CD4-positive, CD25-positive, alpha-beta regulatory T cell (primary cell): ENCODE measurements around the gene MACIR. TPM values are rescaled to one million over a fixed set of nuclear protein-coding genes. Genes with fewer than 3 reads are reported as not detected.
A peak's percentile ranks its signal among the peaks of the same experiment; 100 is the strongest.

Experiments used
- ATAC-seq, 2 donors: fragments of 150-1000 bp; cut with Tn5 transposase; one replicate each; pipeline ENCODE4 v1.10.0; 2021; ENCODE audit warnings: low read depth in 2 of 2, moderate number of reproducible peaks in 2 of 2, moderate library complexity in 1 of 2
- DNase-seq, 3 donors: peaks; one replicate each; pipeline versions ENCODE4 v3.0.0 to v3.0.0-alpha.2; 2012 to 2022; ENCODE audit warnings: mixed read lengths in 1 of 3
- H3K27ac ChIP-seq: one replicate; pipeline ENCODE4 v1.7.0; 2013; ENCODE audit warnings: mild to moderate bottlenecking, low read length; ENCODE audit not compliant: insufficient read depth, poor library complexity, severe bottlenecking
- H3K27me3 ChIP-seq: one replicate; pipeline ENCODE4 v1.7.0; 2013; ENCODE audit warnings: low read length; ENCODE audit not compliant: control insufficient read depth, insufficient read depth
- H3K36me3 ChIP-seq: one replicate; pipeline ENCODE4 v1.7.0; 2013; ENCODE audit warnings: mild to moderate bottlenecking, low read length, moderate library complexity; ENCODE audit not compliant: control insufficient read depth, insufficient read depth
- H3K4me1 ChIP-seq: 2 replicates; pipeline ENCODE4 v1.7.0; 2013; ENCODE audit warnings: mild to moderate bottlenecking, low read length; ENCODE audit not compliant: insufficient read depth, control insufficient read depth, poor library complexity, severe bottlenecking
- H3K4me3 ChIP-seq: one replicate; pipeline ENCODE4 v1.7.0; 2013; ENCODE audit warnings: low read depth, mild to moderate bottlenecking, low read length, moderate library complexity
- H3K9me3 ChIP-seq, 2 experiments: 1 replicate in 1 of 2; 2 replicates in 1 of 2; pipeline ENCODE4 v1.7.0; 2013; ENCODE audit warnings: low read length in 2 of 2, mild to moderate bottlenecking in 1 of 2, moderate library complexity in 1 of 2; ENCODE audit not compliant: control insufficient read depth in 2 of 2
- H3K27ac Mint-ChIP-seq, 3 donors: one replicate each; pipeline ENCODE4 v1.8.0; 2020 to 2022; ENCODE audit warnings: mild to moderate bottlenecking in 3 of 3, mixed read lengths in 3 of 3, moderate library complexity in 2 of 3
- H3K27me3 Mint-ChIP-seq: one replicate; pipeline ENCODE4 v1.8.0; 2022; ENCODE audit warnings: mild to moderate bottlenecking, mixed read lengths
- H3K36me3 Mint-ChIP-seq: one replicate; pipeline ENCODE4 v1.8.0; 2020; ENCODE audit warnings: mixed read lengths
- H3K4me1 Mint-ChIP-seq, 4 donors: one replicate each; pipeline ENCODE4 v1.8.0; 2020 to 2022; ENCODE audit warnings: mixed read lengths in 4 of 4, mild to moderate bottlenecking in 1 of 4
- H3K4me3 Mint-ChIP-seq, 4 donors: one replicate each; pipeline ENCODE4 v1.8.0; 2020 to 2022; ENCODE audit warnings: mild to moderate bottlenecking in 4 of 4, mixed read lengths in 4 of 4, moderate library complexity in 3 of 4
- H3K9me3 Mint-ChIP-seq, 7 donors: one replicate each; pipeline ENCODE4 v1.8.0; 2020 to 2022; ENCODE audit warnings: mixed read lengths in 7 of 7, mild to moderate bottlenecking in 3 of 7, moderate library complexity in 2 of 7
- polyA plus RNA-seq, 4 donors: library from polyadenylated mRNA; unstranded; fragments of 300-500 nt; fragmentation: Illumina TruSeq; gene quantifications; one replicate each; pipeline ENCODE4 v1.2.3, GENCODE V29; 2021
- total RNA-seq: library from RNA; stranded (reverse); gene quantifications from one replicate; pipeline ENCODE4 v1.2.3, GENCODE V29; 2022

MACIR gene, protein sequence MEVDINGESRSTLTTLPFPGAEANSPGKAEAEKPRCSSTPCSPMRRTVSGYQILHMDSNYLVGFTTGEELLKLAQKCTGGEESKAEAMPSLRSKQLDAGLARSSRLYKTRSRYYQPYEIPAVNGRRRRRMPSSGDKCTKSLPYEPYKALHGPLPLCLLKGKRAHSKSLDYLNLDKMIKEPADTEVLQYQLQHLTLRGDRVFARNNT
- total RNA-seq = 2.7 TPM
- 1 to 10 TPM; 4.1 to 4.8 (median 4.6) TPM for polyA plus RNA-seq

GRCh38 chr5:103258368-103258956 is at the start of gene MACIR:
Gene MACIR, plus strand, starts transcription at chr5:103258763. Its CDS starts 17,157 bp downstream, at chr5:103275920.
- H3K36me3 Mint-ChIP-seq = no peaks in the 10 kb centered on the region
- peaks cover 19% of the 10 kb centered on the region for H3K27me3 Mint-ChIP-seq
- Histone ChIP-seq H3K9me3 (no peaks in the 10 kb centered on the region), H3K4me1 (peaks cover 22% of the 10 kb centered on the region), H3K27me3 (peaks cover 16% of the 10 kb centered on the region), H3K36me3 (no peaks in the 10 kb centered on the region), H3K4me3 (peak within 1 kb of the TSS; percentile 73), H3K27ac (peak within 1 kb of the TSS; percentile 70)
- ATAC-seq (peak; percentile 92 to 94), DNase-seq (peak; percentile 90 to 99 (median 91))
- peaks cover 13 to 35% (median 20%) of the 10 kb centered on the region in 4 donors for H3K4me1 Mint-ChIP-seq
- H3K9me3 Mint-ChIP-seq = peaks cover 0 to 2% (median 0%) of the 10 kb centered on the region in 7 donors
- peak within 1 kb of the TSS; percentile 87 to 97 (median 93) for H3K4me3 Mint-ChIP-seq
- peak within 1 kb of the TSS in 2 of 3 donors; percentile 62 to 67 for H3K27ac Mint-ChIP-seq

DNA sequence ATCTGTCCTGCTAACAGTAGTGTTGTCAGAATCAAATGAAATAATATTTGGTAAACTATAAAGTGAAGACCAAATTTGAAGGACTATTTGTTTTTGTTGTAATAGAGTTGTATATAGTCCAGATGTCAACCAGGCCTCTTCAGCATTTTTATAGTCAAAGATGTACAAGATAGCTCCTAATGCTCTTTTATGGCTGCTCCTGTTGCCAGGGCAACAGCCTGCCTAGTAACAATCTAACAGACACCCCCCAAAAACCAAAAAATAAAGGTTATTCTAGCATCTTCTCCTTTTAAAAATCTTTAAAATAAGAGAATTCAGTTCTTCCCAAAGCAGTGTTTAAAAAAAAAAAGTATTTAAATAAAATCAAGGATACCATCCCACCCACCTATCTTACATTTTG is 49.5 kb upstream of the MACIR start:
- H3K27me3 ChIP-seq = no peaks in the 10 kb centered on the region
- peaks cover 4% of the 10 kb centered on the region for H3K4me1 ChIP-seq
- no peak overlapping the region for H3K27ac ChIP-seq
- H3K36me3 ChIP-seq = peaks cover 9% of the 10 kb centered on the region
- Mint-ChIP-seq H3K27me3 (no peaks in the 10 kb centered on the region), H3K4me1 (peaks cover 14 to 23% (median 20%) of the 10 kb centered on the region in 4 donors), H3K27ac (no peak overlapping the region), H3K4me3 (no peak overlapping the region), H3K9me3 (peaks cover 0 to 8% (median 0%) of the 10 kb centered on the region in 7 donors), H3K36me3 (peaks cover 23% of the 10 kb centered on the region)
- ATAC-seq = no peak
- no peak for DNase-seq
- H3K4me3 ChIP-seq = no peak overlapping the region
- no peaks in the 10 kb centered on the region for H3K9me3 ChIP-seq

GRCh38 chr5:103210952-103211351 is 47.6 kb upstream of the MACIR start:
- Histone ChIP-seq H3K9me3 (no peaks in the 10 kb centered on the region), H3K36me3 (peaks cover 4% of the 10 kb centered on the region), H3K27ac (no peak overlapping the region), H3K4me1 (peaks cover 4% of the 10 kb centered on the region), H3K27me3 (no peaks in the 10 kb centered on the region), H3K4me3 (no peak overlapping the region)
- ATAC-seq = no peak
- Mint-ChIP-seq H3K27me3 (no peaks in the 10 kb centered on the region), H3K4me3 (no peak overlapping the region), H3K4me1 (peaks cover 12 to 23% (median 17%) of the 10 kb centered on the region in 4 donors), H3K36me3 (peaks cover 12% of the 10 kb centered on the region), H3K27ac (no peak overlapping the region), H3K9me3 (peaks cover 0 to 1% (median 0%) of the 10 kb centered on the region in 7 donors)
- no peak for DNase-seq

- H3K4me3 ChIP-seq = peak overlapping the region; percentile 26
- H3K27ac ChIP-seq = no peak overlapping the region
- peak overlapping the region in 1 of 3 donors; percentile 11 for H3K27ac Mint-ChIP-seq
- no peaks in the 10 kb centered on the region for H3K9me3 ChIP-seq
- H3K4me1 Mint-ChIP-seq = peaks cover 12 to 19% (median 16%) of the 10 kb centered on the region in 4 donors
- no peak overlapping the region for H3K4me3 Mint-ChIP-seq
- ATAC-seq = no peak
- H3K27me3 ChIP-seq = no peaks in the 10 kb centered on the region
- peaks cover 8% of the 10 kb centered on the region for H3K36me3 Mint-ChIP-seq
- H3K36me3 ChIP-seq = no peaks in the 10 kb centered on the region
- peaks cover 0 to 1% (median 0%) of the 10 kb centered on the region in 7 donors for H3K9me3 Mint-ChIP-seq
- H3K27me3 Mint-ChIP-seq = no peaks in the 10 kb centered on the region
- H3K4me1 ChIP-seq = peaks cover 4% of the 10 kb centered on the region
- DNase-seq = peak in 1 of 3 donors; percentile 58
These were observed 46.7 kb upstream of the MACIR start for GRCh38 chr5:103211576-103212561.

DNA sequence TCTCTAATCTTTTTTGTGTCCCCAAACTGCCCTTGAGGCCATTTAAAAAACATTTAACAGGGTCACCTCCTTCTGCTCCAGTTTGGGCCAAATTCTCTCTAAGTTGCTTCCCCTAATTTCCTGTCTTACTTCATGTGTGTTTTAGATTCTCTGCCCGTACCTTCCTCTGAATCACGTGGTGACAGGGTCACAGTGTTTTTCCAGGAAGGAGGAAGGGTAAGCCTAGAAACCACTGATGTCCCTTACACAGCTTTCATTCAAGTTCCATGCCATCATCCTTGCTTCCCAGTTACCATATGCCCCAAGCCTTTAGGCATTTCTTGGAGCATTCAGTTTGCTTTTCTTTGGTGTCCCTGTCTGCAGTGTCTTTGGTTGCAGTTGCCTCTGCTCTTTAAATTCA is 42.4 kb upstream of the MACIR start:
- DNase-seq = no peak

GRCh38 chr5:103216697-103217096 is 41.9 kb upstream of the MACIR start:
- H3K4me3 Mint-ChIP-seq = no peak overlapping the region
- H3K36me3 Mint-ChIP-seq = peaks cover 10% of the 10 kb centered on the region

More for the DNA sequence above, 42.4 kb upstream of the MACIR start:
- Mint-ChIP-seq H3K27me3 (no peaks in the 10 kb centered on the region), H3K27ac (no peak overlapping the region), H3K4me3 (no peak overlapping the region), H3K36me3 (peaks cover 10% of the 10 kb centered on the region), H3K9me3 (peaks cover 0 to 3% (median 0%) of the 10 kb centered on the region in 7 donors), H3K4me1 (peaks cover 7 to 13% (median 10%) of the 10 kb centered on the region in 4 donors)
- Histone ChIP-seq H3K4me3 (no peak overlapping the region), H3K36me3 (no peaks in the 10 kb centered on the region), H3K4me1 (peaks cover 4% of the 10 kb centered on the region), H3K9me3 (no peaks in the 10 kb centered on the region), H3K27ac (no peak overlapping the region), H3K27me3 (no peaks in the 10 kb centered on the region)
- no peak for ATAC-seq

DNA sequence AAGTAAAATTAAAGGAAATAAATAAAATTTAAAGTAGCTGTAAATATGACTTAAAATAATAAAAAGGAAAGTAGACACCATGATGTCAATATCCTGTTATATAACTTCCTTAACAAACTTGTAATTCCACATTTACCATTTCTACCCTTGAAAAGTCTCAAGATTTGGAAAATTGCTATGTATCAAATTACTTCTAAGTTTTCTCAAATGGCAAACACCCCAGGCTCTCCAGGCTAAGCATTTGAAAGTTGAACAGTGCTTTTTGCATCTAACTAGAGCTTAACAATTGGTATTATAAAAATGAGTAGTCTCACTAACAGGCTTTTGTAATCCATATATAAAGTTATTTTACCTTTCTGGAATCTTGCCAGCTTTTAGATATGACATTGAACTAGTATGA is 41.5 kb upstream of the MACIR start:
- Mint-ChIP-seq H3K9me3 (peaks cover 0 to 2% (median 0%) of the 10 kb centered on the region in 7 donors), H3K4me1 (peaks cover under 1 to 4% (median 2%) of the 10 kb centered on the region in 4 donors), H3K36me3 (peaks cover 10% of the 10 kb centered on the region), H3K27ac (no peak overlapping the region), H3K4me3 (no peak overlapping the region), H3K27me3 (no peaks in the 10 kb centered on the region)
- ATAC-seq (no peak), DNase-seq (no peak)
- Histone ChIP-seq H3K4me3 (no peak overlapping the region), H3K9me3 (no peaks in the 10 kb centered on the region), H3K4me1 (no peaks in the 10 kb centered on the region), H3K27ac (no peak overlapping the region), H3K36me3 (no peaks in the 10 kb centered on the region), H3K27me3 (no peaks in the 10 kb centered on the region)

More at GRCh38 chr5:103216697-103217096, 41.9 kb upstream of the MACIR start:
- H3K27me3 ChIP-seq = no peaks in the 10 kb centered on the region
- Mint-ChIP-seq H3K4me1 (peaks cover 4 to 7% (median 6%) of the 10 kb centered on the region in 4 donors), H3K27ac (no peak overlapping the region), H3K9me3 (peaks cover 0 to 3% (median 0%) of the 10 kb centered on the region in 7 donors), H3K27me3 (no peaks in the 10 kb centered on the region)
- H3K4me3 ChIP-seq = no peak overlapping the region
- no peaks in the 10 kb centered on the region for H3K9me3 ChIP-seq
- DNase-seq (no peak), ATAC-seq (no peak)
- H3K4me1 ChIP-seq = peaks cover under 1% of the 10 kb centered on the region
- H3K36me3 ChIP-seq = no peaks in the 10 kb centered on the region
- no peak overlapping the region for H3K27ac ChIP-seq
